GM21515 (cell line): Measurements from ENCODE around the gene PIH1D1.
A peak's percentile ranks its signal among the peaks of the same experiment; 100 is the strongest.
"Not testable (repeated sequence)": the region's sequence is repeated elsewhere in the genome, so short reads cannot be mapped to it uniquely, and the experiment has no call there.

Experiments
- ATAC-seq: cut with Tn5 transposase; IDR thresholded peaks from one replicate; pipeline ENCODE4 v1.9.1; 2021; ENCODE audit not compliant: unreplicated experiment

PIH1D1 gene

GRCh38 chr19:49456326-49456725, 4.7 kb upstream of the PIH1D1 start:
- no peak for ATAC-seq

GRCh38 chr19:49455773-49456172, 4.2 kb upstream of the PIH1D1 start:
- ATAC-seq: no peak

GRCh38 chr19:49453757-49454240, 2.2 kb upstream of the PIH1D1 start:
- no peak for ATAC-seq

- ATAC-seq: peak; percentile 72
Measured at GRCh38 chr19:49453013-49453756, 1.6 kb upstream of the PIH1D1 start, which contains the start of gene ALDH16A1. ALDH16A1 (plus strand) TSS chr19:49453225; CDS start chr19:49453332, 107 bp downstream.

GRCh38 chr19:49450405-49450804, 1.2 kb downstream of the PIH1D1 start:
- no peak for ATAC-seq

GRCh38 chr19:49448432-49448786, 3.2 kb downstream of the PIH1D1 start:
- no peak for ATAC-seq

- no peak for ATAC-seq
Measured at GRCh38 chr19:49447485-49448431, 3.9 kb downstream of the PIH1D1 start.

GRCh38 chr19:49445997-49446396, 5.6 kb downstream of the PIH1D1 start:
- no peak for ATAC-seq

- not testable (repeated sequence) for ATAC-seq
Measured at GRCh38 chr19:49444100-49444700, 7.4 kb downstream of the PIH1D1 start.

GRCh38 chr19:49443366-49444099, 8.1 kb downstream of the PIH1D1 start:
- ATAC-seq: peak; percentile 68

GRCh38 chr19:49442771-49443365, 8.7 kb downstream of the PIH1D1 start:
- ATAC-seq: no peak

GRCh38 chr19:49442354-49442753, 9.3 kb downstream of the PIH1D1 start:
- ATAC-seq: no peak

- no peak for ATAC-seq
Measured at GRCh38 chr19:49441960-49442350, 9.7 kb downstream of the PIH1D1 start.

GRCh38 chr19:49441210-49441959, 10.2 kb downstream of the PIH1D1 start, which contains the start of gene SLC17A7:
SLC17A7 (minus strand) TSS chr19:49441527; CDS start chr19:49441379, 148 bp downstream.
- ATAC-seq: no peak

GRCh38 chr19:49440439-49441209, 11.0 kb downstream of the PIH1D1 start:
- no peak for ATAC-seq

GRCh38 chr19:49439836-49440235, 11.8 kb downstream of the PIH1D1 start:
- ATAC-seq: no peak

GRCh38 chr19:49438261-49438660, 13.4 kb downstream of the PIH1D1 start:
- no peak for ATAC-seq

GRCh38 chr19:49437231-49437630, 14.4 kb downstream of the PIH1D1 start:
- ATAC-seq: no peak
